DMS53 (cell line): ENCODE measurements around the gene CHN2.
A peak's percentile ranks its signal among the peaks of the same experiment; 100 is the strongest.

Experiments
- DNase-seq: peaks from one replicate; lab custom pipeline; 2025; lab: John Stamatoyannopoulos, UW

Gene CHN2

GRCh38 chr7:29285444-29285793, 90.8 kb downstream of the CHN2 start:
- peak; percentile 84 for DNase-seq

DNA sequence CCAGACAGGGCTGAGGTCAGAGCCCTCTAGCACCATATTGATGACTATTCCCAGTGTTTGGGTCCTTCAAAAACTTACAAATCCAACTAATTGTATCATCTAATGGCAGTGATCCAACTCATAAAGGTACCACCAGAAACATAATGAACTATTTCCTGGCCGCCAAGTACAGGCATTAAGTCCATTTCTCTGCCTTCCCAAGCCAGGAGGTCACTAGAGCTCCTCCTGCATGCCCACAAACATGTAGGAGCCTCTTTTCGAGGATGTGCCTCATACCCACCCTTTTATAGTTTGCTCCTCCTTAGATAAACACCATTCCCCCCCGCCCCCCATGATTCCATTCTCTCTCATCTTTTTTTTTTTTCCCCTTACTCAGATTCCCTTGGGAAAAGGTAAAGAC, 91.3 kb downstream of the CHN2 start:
- DNase-seq, result no peak

DNA sequence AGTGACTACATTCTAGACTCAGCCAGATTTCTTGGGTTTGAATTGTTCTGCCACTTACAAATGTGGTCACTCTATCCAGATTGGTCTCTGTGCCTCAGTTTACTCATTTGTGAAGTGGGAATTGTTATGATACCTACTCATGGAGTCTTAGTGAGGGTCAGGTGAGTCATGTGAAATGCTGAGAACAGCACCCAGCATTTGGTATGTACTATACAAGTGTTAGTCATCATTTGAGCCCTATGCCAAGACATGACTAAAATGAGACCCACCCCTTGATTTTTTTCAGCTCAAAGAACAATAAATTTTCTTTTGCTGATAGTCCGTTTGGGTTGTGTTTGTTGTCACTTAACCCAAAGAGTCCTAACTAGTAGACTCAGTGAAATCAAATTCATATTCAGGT, 92.8 kb downstream of the CHN2 start:
- DNase-seq, result peak; percentile 76

DNA sequence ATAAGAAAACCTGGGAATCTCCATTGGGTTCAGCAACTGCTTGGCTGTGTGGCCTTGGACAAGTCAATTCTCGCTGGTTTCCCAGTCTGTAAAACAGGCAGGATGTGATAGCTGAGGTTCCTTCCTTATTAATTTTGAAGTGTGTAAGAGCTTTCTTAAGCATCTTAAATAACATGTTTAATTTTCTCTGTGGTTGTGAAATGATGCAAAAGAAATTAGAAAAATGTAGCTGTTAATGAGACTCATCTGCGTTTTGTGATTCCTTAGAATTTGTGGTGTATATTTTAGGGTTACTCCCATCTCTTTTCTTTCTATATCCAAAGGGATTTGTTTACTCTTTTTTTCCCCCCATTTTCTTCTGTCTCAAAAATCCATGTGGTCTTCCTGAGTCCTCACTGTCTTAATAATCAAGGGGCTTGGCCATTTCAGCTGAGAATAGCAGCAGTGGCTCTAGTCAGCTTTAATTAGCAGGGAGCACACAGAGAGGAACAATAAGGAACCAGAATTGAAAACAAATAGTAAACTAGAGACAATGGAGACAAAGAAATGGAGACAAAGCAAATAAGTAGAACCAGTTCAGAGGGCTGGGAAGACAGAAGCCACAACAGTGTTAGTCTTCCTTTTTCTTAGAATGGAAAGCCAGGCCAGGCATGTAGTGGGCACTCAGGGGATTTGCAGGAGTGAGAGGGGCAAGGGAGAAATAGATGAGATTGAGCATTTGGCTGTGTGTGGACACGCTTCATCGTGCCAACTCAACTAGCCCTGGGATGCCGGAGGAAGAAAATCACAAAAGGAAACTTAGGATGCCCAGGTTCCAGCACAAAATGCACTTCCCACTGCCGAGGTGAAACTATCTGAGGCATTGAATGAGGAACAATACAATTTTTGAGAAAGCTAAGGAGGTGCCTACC, 93.9 kb downstream of the CHN2 start:
- peak; percentile 81 for DNase-seq

GRCh38 chr7:29289156-29290021, 94.8 kb downstream of the CHN2 start:
- peak; percentile 93 for DNase-seq

DNA sequence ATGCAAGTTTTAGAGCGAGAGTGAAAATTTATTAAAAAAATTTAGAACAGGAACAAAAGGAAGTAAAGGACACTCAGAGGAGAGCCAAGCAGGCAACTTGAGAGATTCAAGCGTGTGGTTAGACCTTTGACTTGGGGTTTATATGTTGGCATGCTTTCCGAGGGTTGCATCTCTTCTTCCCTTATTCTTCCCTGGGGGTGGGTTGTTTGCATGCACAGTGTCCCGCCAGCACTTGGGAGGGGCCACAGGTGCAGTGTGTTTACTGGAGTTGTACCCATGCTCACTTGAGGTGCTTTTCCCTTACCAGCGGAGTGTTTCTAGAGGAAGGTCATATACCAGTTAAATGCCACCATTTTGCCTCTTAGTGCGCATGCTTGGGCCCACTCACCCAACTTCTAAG, 96.3 kb downstream of the CHN2 start:
- no peak for DNase-seq

DNA sequence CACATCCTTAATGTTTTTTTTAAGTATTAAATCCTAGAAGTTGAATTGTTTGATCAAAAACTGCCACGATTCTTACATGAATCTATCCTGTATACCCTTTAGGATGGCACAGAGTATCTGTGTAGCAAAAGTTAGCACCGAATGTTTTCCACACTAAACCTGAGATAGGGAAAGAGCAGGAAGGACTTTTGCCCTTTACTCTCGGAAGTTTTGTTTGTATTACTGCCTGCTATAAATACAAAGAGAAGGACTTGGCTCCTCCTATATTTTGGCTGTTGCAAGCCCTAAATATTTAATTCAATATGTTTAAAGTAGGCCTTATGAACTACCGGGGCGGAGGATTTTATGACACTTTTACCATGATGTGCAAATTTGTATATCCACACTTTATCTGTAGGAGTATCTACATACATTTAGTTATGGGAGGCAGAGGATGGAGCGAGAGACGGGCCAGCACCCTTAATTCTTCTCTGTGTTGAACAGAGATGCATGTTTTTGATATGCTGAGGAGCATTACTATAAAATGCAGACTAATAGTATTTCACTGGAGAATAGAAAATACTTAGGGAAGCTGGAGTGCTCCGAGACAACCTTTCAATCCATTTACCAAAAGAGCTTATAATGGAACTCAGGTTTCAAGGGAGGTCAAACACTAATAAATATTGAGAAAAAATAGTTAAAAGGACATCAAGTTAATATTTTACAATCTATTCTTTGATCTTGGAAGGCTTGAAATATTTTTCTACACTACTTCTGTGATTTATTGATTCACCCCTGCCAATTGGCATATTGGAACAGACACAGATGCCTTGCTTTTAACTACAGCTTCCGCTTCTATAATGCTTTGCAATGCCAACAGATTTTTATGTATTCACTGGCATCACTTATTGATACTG, 97.4 kb downstream of the CHN2 start:
- no peak for DNase-seq

DNA sequence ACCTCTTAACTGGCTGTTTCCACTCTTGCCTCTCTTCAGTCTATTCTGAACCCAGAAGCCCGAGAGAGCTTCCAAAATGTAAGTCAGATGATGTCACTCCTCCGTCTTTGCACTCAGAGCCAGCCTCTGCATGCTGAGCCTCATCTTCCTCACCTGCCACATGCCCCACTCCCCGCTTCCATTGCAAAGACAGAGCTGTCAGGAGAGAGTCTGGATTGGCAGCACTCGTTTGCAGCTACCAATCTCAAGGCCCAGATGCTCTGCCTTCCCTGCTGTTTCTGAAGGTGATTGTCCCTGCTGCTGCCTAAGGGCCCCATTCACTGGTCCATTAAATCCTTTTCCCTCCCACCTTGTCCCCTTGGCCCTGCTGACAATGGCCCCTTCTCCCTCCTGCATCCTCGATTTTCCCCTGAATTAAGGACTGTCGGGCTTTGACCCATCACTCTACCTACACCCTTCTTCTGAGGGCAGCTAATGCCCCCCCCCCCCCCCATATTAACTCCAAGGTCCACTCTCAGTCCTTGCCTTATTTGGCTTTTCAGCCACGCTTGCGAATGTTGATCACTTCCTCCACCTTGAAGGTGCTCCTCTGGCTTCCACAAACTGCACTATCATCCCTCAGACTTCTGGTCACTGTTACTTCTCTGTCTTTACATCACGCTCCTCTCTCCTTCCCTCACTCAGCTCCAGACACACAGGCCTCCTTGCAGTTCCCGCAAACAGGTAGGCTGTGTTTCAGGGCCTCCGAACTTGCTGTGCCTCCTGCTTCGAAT, 98.5 kb downstream of the CHN2 start:
- DNase-seq, result no peak

- no peak for DNase-seq
Observed at GRCh38 chr7:29296421-29296820, 101.8 kb downstream of the CHN2 start.

- peak; percentile 49 for DNase-seq
Observed at GRCh38 chr7:29297194-29297890, 102.8 kb downstream of the CHN2 start.

DNA sequence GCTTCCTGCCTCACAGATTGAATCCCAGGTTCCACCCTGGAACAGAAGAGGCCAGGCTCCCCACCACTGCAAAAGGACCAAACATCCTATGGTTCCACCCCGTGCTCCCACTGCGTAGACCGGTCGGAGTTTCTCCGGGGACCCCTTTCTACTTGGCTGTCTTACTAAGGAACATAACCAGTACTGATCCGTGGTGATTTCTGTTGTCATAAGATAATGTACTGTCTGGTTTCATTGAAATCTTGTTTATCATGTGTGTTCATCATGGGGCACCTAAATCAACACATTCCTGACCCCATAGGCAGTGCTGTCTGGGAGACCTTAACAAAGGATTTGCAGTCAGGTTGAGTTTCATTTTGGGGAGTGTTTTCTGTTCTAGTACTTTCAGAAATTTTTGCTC, 104.5 kb downstream of the CHN2 start:
- no peak for DNase-seq

- no peak for DNase-seq
Observed at GRCh38 chr7:29300026-29300480, 105.5 kb downstream of the CHN2 start.

- DNase-seq, result no peak
Observed at GRCh38 chr7:29300649-29301048, 106.1 kb downstream of the CHN2 start.

DNA sequence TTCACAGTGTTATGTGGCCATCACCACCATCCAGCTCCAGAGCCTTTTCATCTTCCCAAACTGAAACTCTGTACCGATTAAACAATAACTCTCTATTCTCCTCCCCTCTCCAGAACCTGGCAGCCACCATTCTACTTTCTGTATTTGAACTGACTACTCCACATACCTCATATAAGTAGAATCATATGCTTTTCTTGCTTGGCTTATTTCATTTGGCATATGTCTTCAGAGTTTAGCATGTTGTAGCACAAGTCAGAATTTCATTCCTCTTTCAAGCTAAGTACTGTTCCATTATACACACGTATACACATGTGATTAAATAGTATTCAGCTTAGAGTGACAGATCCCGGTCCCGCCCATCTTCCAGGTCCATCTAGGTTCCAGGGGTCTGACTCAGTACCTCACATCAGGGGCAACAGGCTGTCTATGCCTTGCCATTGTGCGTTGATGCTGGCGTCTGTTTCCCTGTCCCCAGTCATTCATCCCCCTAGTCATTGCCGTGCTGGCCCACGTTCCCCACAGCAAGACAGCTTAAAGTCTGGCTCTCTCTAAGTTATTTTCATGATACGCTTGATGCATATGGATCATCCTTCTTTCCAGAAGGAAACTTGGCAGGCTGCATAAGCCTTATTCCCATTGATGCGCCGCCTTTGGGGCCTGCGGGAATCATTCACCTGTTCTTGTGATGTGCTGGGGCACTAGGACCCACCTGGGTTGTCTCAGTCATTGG, 108.3 kb downstream of the CHN2 start:
- DNase-seq, result no peak

DNA sequence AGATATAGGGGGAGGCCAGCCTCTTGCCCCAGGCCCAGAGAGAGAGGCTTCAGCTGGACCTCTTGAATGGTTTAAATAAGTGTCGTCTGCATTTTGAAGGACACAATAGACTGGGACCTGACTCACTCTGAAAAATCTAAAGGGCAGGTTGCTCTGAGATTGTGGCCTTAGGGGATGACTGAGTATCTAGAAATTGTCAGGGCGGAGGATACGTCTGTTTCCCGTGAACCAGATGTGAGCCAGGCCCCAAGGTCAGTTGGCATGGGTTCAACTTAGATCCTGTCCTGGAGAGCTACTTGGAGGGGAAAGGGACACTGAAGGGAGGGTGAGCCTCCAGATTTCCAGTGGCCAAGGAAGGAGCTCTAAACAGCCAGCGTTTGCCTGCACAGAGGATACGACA, 110.2 kb downstream of the CHN2 start:
- no peak for DNase-seq

DNA sequence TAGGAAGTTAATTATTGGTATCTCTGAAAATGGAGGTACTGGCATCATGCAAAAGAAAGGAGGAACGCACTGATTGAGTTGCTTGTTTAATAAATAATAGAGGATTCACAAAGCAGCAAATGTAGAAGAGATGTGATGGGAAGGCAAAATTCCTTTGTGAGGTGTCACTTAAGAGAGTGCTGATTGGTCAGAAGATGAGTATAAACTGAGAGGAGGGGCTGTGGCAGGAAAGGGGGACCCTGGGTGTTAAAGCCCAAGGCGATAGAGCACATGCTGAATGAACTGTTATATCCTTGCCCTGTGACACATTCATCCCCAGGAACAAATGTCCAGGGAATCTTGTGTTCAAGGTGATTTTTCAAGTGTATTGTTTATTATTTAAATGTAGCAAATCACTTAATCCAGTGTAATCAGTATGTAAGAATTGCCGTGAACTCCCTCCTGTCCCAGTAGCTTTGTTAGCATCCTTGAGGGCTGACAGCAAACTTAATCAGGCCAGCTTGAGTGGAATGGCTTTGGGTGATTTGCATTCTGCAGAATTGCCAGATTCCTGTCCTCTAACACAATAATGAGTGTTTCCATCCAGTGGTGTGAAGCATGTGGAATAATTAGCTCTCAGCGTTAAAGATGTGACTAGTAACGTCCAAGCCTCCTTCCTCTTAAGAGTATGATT, 111.9 kb downstream of the CHN2 start:
- DNase-seq, result no peak

DNA sequence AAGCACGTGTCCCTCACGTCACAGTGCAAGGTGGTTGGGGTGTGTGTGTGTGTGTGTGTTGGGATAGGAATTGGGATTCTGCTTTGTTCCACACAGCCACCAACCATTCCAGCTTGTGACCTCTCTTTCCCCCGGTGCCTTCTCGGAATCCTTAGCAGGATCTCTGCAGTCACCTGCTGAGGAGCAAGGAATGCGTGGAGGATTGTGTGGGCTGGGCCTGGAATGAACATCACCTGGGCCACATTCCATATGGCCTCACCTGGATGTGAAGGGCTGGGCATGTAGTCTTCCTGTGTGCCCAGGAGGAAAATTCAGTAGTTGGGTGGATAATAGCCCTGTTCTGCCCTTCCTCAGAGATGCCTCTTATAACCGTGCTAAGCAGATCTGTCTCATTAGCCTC, 113.8 kb downstream of the CHN2 start:
- DNase-seq, result no peak

- peak; percentile 71 for DNase-seq
Observed at GRCh38 chr7:29309041-29309854, 114.7 kb downstream of the CHN2 start.
